A549 treated with Hydrocortisone at 1 μM for 4 hours (cell line): ENCODE results near the gene ITCH. TPM values are rescaled to one million over a fixed set of nuclear protein-coding genes. Genes with fewer than 3 reads are reported as not detected.

Experiments
- total RNA-seq: library from RNA; stranded (reverse); fragments of 200-300 nt; extraction: Qiagen RNA extraction; gene quantifications from 5 replicates; pipeline ENCODE4 v1.2.3, GENCODE V29; 2022

ITCH gene
- 21.7 to 42.0 TPM (median 32.2 TPM) in 5 replicates for total RNA-seq

GRCh38 chr20:34363062-34363464 is at the start of gene ITCH:
ITCH (plus strand) TSS chr20:34363273; CDS start chr20:34393812, 30,539 bp downstream.

GRCh38 chr20:34516247-34517113 is 153.4 kb downstream of the ITCH start, which contains the start of gene DYNLRB1:
DYNLRB1 (plus strand) TSS chr20:34516422; CDS start chr20:34516459, 37 bp downstream.

GRCh38 chr20:34558320-34559218 is 195.5 kb downstream of the ITCH start, which contains the start of gene MAP1LC3A:
MAP1LC3A (plus strand) TSS chr20:34558718; CDS start chr20:34558869, 151 bp downstream.

Other genes starting within 250 kb of the ITCH start
- gene ASIP, start 121.8 kb upstream of the ITCH start, total RNA-seq: not detected in 5 replicates
- 307 to 346 TPM (median 321 TPM) in 5 replicates for gene AHCY, start 59.9 kb upstream of the ITCH start, total RNA-seq
- 198 to 243 TPM (median 228 TPM) in 5 replicates for gene DYNLRB1, start 153.1 kb downstream of the ITCH start, total RNA-seq
- 17.8 to 30.5 TPM (median 26.1 TPM) in 5 replicates for gene MAP1LC3A, start 195.4 kb downstream of the ITCH start, total RNA-seq